GM19397 (cell line): ENCODE results near the gene COL27A1.
A peak's percentile ranks its signal among the peaks of the same experiment; 100 is the strongest.

Experiments used
- ATAC-seq: cut with Tn5 transposase; IDR thresholded peaks from one replicate; pipeline ENCODE4 v1.9.1; 2021; ENCODE audit warnings: mild to moderate bottlenecking, moderate library complexity; ENCODE audit not compliant: unreplicated experiment

The COL27A1 gene

DNA sequence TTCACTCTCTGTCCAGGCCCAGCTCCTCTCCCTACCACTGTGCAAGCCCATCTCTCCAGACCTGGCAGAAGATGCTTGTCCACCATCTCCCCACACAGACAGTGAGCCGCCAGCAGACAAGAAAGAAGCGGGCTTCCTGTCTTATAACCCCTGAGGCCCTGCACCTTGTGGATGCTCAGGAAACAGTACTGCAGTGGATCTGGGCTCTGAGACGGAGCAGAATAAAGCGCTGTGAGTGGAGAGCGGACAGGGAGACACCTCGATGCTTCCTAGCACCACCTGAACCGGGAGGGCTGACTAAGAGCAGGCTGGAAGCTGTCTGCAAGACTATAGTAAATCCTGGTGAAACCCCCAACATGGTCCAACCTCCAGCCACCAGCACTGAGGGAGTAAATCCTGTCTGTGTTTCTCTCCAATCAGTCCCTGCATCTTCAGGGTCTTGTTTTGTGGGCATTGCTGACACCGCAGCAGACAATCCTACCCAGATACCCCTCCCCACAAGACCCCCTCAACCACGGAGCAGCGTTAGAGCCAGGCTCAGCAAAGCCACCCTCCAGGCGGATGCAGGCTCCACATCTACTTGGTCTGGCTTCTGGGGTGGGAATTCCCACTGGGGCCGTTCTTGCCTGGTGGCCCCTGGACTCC is 193.0 kb downstream of the COL27A1 start:
- no peak for ATAC-seq

DNA sequence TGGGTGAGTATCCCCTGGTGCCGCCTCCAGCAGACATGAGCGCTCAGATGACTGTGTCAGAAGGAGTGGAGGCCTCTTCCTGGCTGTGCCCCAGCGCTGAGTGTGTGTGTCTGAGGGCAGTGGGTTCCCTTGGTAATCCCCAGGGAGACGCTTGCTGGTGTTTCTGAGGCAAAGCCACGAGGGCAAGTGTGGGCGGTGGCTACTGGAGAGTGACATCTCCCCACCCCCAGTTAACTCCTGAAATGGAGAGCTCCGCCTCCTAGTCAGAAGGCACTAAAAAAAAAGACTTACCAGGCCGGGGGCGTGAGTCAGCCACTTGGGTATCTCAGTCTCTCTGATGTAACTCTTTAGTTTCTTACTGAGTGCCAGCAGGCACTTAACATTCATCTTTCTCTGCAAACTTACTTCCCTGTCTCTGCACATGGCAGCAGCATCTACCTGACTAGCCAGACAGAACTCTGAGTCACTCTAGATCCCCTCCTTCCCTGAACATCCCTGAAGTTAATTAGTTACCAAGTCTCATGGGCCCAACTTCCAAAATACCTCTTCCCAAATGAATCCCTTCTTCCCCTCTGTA is 193.7 kb downstream of the COL27A1 start:
- peak; percentile 85 for ATAC-seq

DNA sequence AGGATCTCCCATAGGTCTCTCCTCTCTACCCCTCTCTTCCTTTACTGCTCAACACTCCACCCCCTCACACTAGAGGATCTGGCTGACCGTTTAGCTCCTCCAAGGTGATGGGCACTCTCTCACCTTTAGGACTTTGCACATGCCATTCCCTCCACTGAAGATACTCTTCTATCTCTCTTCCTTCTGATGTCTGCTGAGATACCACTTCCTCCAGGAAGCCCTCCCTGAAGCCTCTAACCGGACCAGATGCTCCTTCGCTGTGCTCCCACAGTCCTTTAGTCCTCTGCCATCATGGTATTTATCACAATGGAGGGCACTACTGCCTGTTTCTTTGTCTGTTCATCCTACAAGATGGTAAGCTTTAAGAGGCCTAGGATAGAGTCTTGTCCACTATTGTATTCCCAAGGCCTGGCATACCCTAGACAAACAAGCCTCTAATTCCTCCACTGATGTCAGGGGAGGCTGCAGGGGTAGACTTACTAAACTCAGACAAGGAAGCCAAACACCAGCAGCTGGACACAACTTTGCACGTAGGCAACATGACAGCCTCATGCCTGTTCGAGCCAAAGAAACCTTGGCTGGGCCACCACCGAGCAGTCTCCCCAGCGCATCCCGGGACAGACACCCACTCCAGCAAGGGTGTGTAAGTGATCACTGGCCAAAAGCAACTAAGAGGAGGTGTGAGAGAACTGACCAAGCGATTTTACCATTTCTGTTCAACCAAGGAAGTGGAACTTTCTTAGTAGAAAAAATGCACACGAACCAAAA is 194.6 kb downstream of the COL27A1 start:
- ATAC-seq, result no peak

DNA sequence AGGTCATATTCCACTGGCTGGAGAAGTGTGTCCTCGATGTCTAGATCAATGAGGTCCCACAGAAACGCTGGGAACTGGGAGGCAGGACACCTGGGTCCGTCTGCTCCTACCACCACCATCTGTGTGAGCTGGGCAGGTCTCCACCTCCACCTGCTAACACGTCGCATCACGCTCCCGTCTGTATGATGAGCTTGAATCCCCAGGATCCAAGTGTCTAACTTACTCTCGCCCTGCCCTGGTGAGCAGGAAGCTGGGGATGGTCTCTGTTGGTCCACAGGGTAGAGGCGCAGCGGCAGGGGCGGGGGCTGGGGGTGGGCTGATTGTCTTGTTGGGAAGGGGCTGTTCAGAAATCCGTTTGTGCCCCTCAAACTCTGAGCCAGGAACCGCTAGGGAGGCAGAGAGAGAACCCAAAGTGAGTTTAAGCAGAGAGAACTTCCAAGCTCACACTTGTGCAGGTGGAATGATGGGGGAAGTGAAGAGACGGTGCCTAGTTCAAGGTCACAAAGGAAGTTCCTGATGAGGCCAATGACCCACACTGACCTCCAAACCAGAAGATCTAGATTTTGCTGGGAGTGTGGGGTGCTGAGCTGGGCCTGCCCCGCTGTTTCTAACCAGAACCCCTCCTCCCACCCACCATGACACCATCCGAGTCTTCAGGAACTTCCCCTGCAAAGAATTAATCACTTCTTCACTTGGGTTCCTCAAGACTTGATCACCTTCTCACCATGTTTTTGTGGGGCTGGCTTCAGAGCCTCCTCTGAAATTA is 195.5 kb downstream of the COL27A1 start:
- no peak for ATAC-seq

DNA sequence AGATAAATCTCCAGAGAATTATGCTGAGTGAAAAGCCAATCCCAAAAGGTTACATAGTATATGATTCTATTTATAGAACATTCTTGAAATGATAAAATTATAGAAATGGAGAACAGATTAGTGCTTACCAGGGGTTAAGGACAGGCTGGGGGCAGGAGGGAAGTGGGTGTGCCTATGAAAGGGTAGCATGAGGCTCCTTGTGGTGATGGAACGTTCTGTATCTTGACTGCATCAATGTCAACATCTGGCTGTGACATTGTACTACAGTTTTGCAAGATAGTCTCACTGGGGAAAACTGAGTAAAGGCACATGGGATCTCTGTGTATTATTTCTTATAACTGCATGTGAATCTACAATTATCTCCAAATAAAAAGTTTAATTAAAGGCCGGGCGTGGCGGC is 196.6 kb downstream of the COL27A1 start:
- ATAC-seq, result no peak

DNA sequence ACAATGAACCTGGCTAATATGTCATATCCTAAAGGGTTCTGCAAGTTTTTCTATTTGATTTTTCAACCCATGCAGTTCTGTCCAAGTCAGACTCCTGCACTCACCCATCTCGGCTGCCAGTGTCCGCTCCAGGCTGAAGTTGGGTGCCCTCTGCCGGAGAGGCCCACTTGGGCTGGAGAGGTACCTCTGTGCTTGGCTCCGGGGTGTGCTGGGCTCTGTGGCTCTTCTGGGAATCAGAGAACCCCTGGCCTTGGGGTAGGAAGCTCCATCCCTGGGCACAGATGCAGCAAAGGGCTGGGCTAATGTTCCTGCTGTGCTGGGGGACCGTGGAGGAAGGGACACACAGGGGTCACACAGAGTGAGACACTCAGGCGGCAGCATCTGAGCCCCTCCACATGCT is 200.5 kb downstream of the COL27A1 start:
- ATAC-seq, result no peak

DNA sequence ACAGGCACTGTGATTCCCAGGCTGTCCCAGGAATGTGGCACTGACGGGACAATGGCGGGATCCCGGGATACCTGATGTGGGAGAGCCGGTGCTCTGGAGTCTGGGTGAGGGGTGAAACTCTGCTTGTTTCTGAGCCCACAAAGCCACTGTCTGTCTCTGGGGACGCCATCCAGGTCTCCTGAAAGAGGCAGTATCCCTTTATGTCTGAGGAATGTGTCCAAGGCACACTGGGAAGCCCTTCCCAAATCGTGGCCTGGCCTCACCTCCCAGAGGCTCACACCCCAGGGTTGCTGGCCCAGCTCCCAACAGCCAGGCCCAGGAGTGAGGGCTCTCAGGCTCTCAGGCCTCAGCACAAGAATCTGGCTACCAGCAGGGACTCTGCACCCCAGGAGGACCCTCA is 201.5 kb downstream of the COL27A1 start:
- ATAC-seq, result no peak

DNA sequence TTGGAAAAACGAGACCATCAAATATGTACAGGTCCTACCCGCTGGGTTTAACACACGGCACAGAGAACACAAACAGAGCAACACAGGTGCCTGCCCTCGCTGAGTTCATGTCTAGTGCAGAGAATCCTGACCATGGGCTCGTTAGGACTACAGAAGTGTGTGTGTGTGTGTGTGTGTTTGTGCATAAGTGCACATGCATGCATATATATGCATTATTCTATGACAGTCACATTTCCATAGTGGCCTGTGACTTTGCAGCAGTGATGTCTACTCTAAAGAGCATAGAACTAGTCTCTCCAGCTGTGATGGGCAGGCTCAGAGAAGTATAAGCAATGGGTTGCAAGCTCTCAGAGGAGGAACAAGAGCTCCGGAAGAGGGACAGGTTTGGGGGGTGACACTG is 202.0 kb downstream of the COL27A1 start:
- ATAC-seq, result no peak

DNA sequence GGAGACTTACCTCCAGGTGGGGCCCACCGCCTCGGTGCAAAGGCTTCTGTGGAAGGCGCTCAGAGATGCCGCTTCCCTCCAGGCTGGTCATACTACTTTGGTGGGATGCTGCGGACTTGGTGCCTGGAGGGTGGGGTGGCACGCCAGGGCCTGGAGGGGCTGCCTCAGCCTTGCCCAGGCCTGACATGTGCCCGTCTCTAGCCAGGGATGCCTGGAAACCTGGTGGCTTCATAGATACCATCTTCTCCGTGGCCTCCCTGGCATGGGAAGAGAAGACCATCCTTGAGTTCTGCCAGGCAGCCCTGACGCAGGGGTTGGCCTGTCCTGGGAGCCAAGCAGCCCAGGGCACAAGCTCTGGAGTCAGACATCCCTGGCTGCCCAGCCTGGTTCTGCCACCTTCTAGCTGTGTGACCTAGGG is 202.6 kb downstream of the COL27A1 start:
- no peak for ATAC-seq

DNA sequence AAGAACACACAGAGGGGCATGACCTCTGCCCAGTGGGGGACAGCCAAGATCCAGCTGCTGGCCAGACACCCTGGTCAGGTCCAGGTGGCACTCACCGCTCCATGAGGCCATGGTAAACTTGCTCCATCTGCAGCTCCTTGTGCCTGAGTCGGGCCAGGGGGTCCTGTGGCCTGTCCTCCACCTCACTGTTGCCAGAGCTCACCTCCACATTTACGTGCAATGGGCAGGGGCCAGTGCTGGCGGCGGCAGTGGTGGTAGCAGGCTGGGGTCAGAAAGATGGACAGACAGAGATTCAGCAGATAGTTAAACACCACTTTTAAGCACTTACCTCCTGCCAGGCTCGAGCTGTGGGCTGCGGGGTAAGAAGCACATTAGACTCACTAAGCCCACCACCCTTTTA is 204.5 kb downstream of the COL27A1 start:
- no peak for ATAC-seq

DNA sequence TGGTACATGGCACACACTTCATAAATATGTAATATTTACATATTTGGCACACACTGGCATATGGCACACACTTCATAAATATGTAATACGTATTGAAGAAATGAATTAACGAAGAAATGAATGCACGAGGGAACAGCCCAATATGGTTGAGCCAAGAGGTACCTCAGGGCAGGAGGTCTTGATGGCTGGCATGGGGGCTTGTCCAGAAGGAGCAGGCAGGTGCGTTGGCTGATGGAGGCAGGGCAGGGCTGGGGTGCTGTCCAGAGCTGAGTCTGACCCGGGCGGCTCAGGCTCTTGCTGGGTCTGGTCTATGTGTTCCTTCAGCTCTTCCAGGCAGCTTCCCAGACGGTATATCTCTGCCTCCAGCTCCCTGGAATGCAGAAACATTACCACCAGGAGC is 206.2 kb downstream of the COL27A1 start:
- ATAC-seq, result no peak
